SU-DHL-6 (cell line): ENCODE data around the gene G2E3.
"Not testable (repeated sequence)": the region's sequence is repeated elsewhere in the genome, so short reads cannot be mapped to it uniquely, and the experiment has no call there.

Experiments used
- H2AFZ ChIP-seq: fragments of 200-600 bp; sonication (generic); 2 replicates; pipeline ENCODE4 v1.6.1; 2014; ENCODE audit warnings: low read depth, mild to moderate bottlenecking, moderate library complexity, mixed read lengths, antibody characterized with exemption, low read length; ENCODE audit not compliant: severe bottlenecking
- H3F3A ChIP-seq: fragments of 200-600 bp; shearing (Covaris generic); 2 replicates; pipeline ENCODE4 v1.6.0; 2016; ENCODE audit warnings: antibody characterized with exemption, mild to moderate bottlenecking; ENCODE audit not compliant: insufficient read depth
- H3K27ac ChIP-seq: fragments of 200-600 bp; sonication (generic); 2 replicates; pipeline ENCODE4 v1.5.1; 2016; ENCODE audit warnings: low read depth, mild to moderate bottlenecking, low read length, moderate library complexity, mixed read lengths
- H3K27me3 ChIP-seq: fragments of 200-600 bp; sonication (generic), shearing (Covaris generic); 2 replicates; pipeline ENCODE4 v1.6.0; 2014; ENCODE audit warnings: mild to moderate bottlenecking, low read length
- H3K36me3 ChIP-seq: fragments of 200-600 bp; sonication (generic); 2 replicates; pipeline ENCODE4 v1.6.1; 2014; ENCODE audit warnings: mild to moderate bottlenecking, low read length, mixed read lengths
- H3K4me2 ChIP-seq: fragments of 300-600, 200-600 bp; shearing (Covaris generic), sonication (generic); 2 replicates; pipeline ENCODE4 v1.6.0; 2014; ENCODE audit warnings: low read length, low read depth, mild to moderate bottlenecking; ENCODE audit not compliant: poor library complexity, severe bottlenecking
- H3K4me3 ChIP-seq: fragments of 200-600 bp; sonication (generic); 2 replicates; pipeline ENCODE4 v1.5.1; 2014; ENCODE audit warnings: antibody characterized with exemption, low read length, mild to moderate bottlenecking, mixed read lengths; ENCODE audit not compliant: insufficient read depth, poor library complexity, severe bottlenecking
- H3K79me2 ChIP-seq: fragments of 200-600 bp; sonication (generic); 2 replicates; pipeline ENCODE4 v1.6.1; 2014; ENCODE audit warnings: mild to moderate bottlenecking, low read length, moderate library complexity; ENCODE audit not compliant: insufficient read depth
- H3K9ac ChIP-seq: fragments of 200-600 bp; sonication (generic); 2 replicates; pipeline ENCODE4 v1.7.0; 2014; ENCODE audit warnings: mild to moderate bottlenecking, low read length
- H3K9me2 ChIP-seq: fragments of 200-600 bp; sonication (generic); replicated peaks from 2 replicates; pipeline ENCODE4 v1.6.1; 2014; ENCODE audit warnings: low read length; ENCODE audit not compliant: insufficient read depth
- H3K9me3 ChIP-seq: fragments of 200-600 bp; sonication (generic); 2 replicates; pipeline ENCODE4 v1.6.1; 2014; ENCODE audit warnings: low read length, mixed read lengths; ENCODE audit not compliant: insufficient read depth
- H4K20me1 ChIP-seq: fragments of 200-600 bp; sonication (generic); 2 replicates; pipeline ENCODE4 v1.6.1; 2014; ENCODE audit warnings: low read depth, mild to moderate bottlenecking, antibody characterized with exemption, low read length, moderate library complexity, mixed read lengths
- EZH2phosphoT487 ChIP-seq: fragments of 200-600 bp; sonication (generic), shearing (Covaris generic); conservative IDR thresholded peaks from 2 replicates; pipeline ENCODE4 v1.6.1; 2018; ENCODE audit warnings: mild to moderate bottlenecking, antibody characterized with exemption, low read length, moderate library complexity, mixed read lengths
- TF ChIP-seq, protein P1 (sequence below): fragments of 200-600 bp; sonication (generic); IDR thresholded peaks from one replicate; pipeline ENCODE4 v1.5.1; 2017; ENCODE audit warnings: antibody characterized with exemption, mild to moderate bottlenecking, low read length, moderate library complexity; ENCODE audit not compliant: insufficient read depth, poor library complexity, severe bottlenecking

The G2E3 gene

DNA sequence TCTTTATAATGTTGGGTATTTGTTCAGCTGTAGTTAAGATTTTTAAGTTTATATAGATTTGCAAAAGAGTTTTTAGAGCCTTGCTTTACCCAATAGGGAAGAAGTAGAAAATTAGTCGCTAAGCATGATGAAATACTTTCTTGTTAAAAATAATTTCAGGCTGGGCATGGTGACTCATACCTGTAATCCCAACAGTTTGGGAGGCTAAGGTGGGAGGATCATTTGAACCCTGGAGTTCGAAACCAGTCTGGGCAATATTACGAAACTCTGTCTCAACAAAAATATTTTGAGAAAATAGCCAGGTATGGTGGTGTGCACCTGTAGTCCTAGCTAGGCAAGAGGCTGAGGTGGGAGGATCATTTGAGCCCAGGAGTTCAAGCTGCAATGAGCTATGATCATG is 44.4 kb downstream of the G2E3 start:
- Histone ChIP-seq H3K9me3 (no peaks in the 10 kb centered on the region), H3K4me2 (no peak overlapping the region), H4K20me1 (no peaks in the 10 kb centered on the region), H3K4me3 (no peak overlapping the region), H3K9ac (no peak overlapping the region), H2AFZ (no peak overlapping the region), H3K27me3 (no peaks in the 10 kb centered on the region), H3K27ac (no peak overlapping the region), H3K9me2 (no peaks in the 10 kb centered on the region), H3K79me2 (0 out of 2 replicates have a peak, but pooled peaks cover 3% of the 10 kb centered on the region), H3F3A (peaks cover 17% of the 10 kb centered on the region; the same call in 1 of the 2 replicates), H3K36me3 (peaks cover 69% of the 10 kb centered on the region)
- TF ChIP-seq, protein P1, sequence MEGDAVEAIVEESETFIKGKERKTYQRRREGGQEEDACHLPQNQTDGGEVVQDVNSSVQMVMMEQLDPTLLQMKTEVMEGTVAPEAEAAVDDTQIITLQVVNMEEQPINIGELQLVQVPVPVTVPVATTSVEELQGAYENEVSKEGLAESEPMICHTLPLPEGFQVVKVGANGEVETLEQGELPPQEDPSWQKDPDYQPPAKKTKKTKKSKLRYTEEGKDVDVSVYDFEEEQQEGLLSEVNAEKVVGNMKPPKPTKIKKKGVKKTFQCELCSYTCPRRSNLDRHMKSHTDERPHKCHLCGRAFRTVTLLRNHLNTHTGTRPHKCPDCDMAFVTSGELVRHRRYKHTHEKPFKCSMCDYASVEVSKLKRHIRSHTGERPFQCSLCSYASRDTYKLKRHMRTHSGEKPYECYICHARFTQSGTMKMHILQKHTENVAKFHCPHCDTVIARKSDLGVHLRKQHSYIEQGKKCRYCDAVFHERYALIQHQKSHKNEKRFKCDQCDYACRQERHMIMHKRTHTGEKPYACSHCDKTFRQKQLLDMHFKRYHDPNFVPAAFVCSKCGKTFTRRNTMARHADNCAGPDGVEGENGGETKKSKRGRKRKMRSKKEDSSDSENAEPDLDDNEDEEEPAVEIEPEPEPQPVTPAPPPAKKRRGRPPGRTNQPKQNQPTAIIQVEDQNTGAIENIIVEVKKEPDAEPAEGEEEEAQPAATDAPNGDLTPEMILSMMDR, result no peak
- no peak for TF ChIP-seq EZH2phosphoT487

DNA sequence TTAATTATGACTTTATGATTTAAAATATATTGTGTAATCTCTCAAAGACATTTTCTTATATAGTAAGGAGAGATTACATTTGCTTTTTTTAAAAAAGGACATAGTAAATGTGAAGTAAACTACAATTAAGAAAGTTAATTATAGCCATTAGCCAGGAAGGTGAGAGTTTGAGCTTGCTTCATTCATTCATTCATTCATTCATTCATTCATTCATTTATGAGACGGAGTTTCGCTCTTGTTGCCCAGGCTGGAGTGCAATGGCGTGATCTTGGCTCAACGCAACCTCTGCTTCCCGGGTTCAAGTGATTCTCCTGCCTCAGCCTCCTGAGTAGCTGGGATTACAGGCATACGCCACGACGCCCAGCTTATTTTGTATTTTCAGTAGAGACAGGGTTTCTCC is 45.7 kb downstream of the G2E3 start:
- H4K20me1 ChIP-seq, H3K27me3 ChIP-seq, H3K4me3 ChIP-seq, H3K79me2 ChIP-seq, H3K9me2 ChIP-seq, H3K27ac ChIP-seq, H3K9ac ChIP-seq, H3K4me2 ChIP-seq, H2AFZ ChIP-seq, H3K9me3 ChIP-seq: not testable (repeated sequence)
- peaks cover 63% of the 10 kb centered on the region for H3K36me3 ChIP-seq
- H3F3A ChIP-seq, result peaks cover 17% of the 10 kb centered on the region; the same call in 1 of the 2 replicates

DNA sequence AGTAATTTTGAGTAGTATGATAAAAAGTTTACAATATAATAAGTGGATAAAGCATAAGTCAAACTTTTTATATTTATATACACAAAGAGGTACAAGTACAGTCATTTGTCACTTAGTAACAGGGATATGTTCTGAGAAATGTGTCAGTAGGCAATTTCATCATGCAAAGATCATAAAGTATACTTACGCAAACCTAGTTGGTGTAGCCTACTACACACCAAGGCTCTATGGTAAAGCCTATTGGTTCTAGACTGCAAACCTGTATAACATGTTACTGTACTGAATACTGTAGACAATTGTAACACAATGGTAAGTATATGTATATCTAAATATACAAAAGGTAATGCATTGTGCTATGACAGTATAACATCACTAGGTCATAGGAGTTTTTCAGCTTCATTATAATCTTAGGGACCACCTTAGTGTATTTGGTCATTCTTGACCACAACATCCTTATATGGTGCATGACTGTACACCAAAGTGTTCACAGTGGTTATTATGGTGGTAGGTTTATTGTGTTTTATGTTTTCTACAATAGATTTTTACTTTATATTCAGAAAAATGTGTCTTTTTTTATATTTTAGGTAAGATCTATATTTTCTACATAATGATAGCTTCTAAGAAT is 48.3 kb downstream of the G2E3 start:
- Histone ChIP-seq H2AFZ (no peak overlapping the region), H4K20me1 (no peaks in the 10 kb centered on the region), H3K9me2 (no peaks in the 10 kb centered on the region), H3K79me2 (no peaks in the 10 kb centered on the region), H3K9me3 (no peaks in the 10 kb centered on the region), H3K27me3 (no peaks in the 10 kb centered on the region), H3K27ac (no peak overlapping the region), H3K36me3 (peaks cover 42% of the 10 kb centered on the region), H3K9ac (no peak overlapping the region), H3K4me3 (no peak overlapping the region), H3F3A (peaks cover 12% of the 10 kb centered on the region; the same call in 1 of the 2 replicates), H3K4me2 (no peak overlapping the region)
- TF ChIP-seq, protein P1, result no peak
- TF ChIP-seq EZH2phosphoT487, result no peak

DNA sequence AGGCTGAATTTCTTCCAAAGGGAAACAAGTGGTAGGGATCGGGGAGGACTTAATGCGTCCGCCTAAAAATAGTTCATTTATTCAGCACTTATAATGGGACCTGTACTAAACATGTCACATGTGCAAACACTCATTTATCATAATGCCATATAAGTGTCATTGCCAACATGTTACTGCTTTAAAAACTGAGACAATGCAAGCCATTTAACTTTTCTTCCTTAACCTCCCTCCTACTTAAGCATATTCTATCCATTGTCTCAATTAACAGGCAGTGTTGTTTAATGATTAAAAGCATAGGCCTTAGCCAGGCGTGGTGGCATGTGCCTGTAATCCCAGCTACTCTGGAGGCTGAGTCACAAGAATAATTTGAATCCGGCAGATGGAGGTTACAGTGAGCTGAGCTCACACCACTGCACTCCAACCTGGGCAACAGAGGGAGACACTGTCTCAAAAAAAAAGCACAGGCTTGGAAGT is 49.6 kb downstream of the G2E3 start:
- H3K9ac ChIP-seq, result no peak overlapping the region
- H3K27ac ChIP-seq, result no peak overlapping the region
- peaks cover 12% of the 10 kb centered on the region; the same call in 1 of the 2 replicates for H3F3A ChIP-seq
- no peaks in the 10 kb centered on the region for H3K27me3 ChIP-seq
- no peaks in the 10 kb centered on the region for H4K20me1 ChIP-seq
- H3K79me2 ChIP-seq, result no peaks in the 10 kb centered on the region
- no peak overlapping the region for H3K4me3 ChIP-seq
- no peaks in the 10 kb centered on the region for H3K9me3 ChIP-seq
- no peak overlapping the region for H2AFZ ChIP-seq
- no peaks in the 10 kb centered on the region for H3K9me2 ChIP-seq
- H3K4me2 ChIP-seq, result no peak overlapping the region
- no peak for TF ChIP-seq EZH2phosphoT487
- TF ChIP-seq, protein P1, result no peak
- H3K36me3 ChIP-seq, result peaks cover 40% of the 10 kb centered on the region
